ENCODE data around the gene NKRF.

GRCh38 chrX:119618439-119618838 lies 12.2 kb upstream of the NKRF start:
- TF ChIP-seq EZH2 (IDR thresholded peaks at IDR 0.05) (no peak), CTCF (IDR thresholded peaks at IDR 0.05) (no peak)

Measured in neural progenitor cell (in vitro differentiated cells).